ENCODE measurements around the gene SCD.

SCD gene

GRCh38 chr10:100339236-100339635 is 7.8 kb upstream of the SCD start:
- no peak for DNase-seq (ENCODE audit: low read depth in 1 of 2, low spot score in 1 of 2)

GRCh38 chr10:100340948-100341847 is 5.8 kb upstream of the SCD start:
- DNase-seq (ENCODE audit: low read depth in 1 of 2, low spot score in 1 of 2): no peak

GRCh38 chr10:100341953-100342626 is 4.9 kb upstream of the SCD start:
- DNase-seq (ENCODE audit: low read depth in 1 of 2, low spot score in 1 of 2): no peak

- no peak for DNase-seq (ENCODE audit: low read depth in 1 of 2, low spot score in 1 of 2)
Observed at GRCh38 chr10:100342627-100342972, 4.4 kb upstream of the SCD start.

GRCh38 chr10:100344241-100344788 is 2.7 kb upstream of the SCD start:
- no peak for DNase-seq (ENCODE audit: low read depth in 1 of 2, low spot score in 1 of 2)

GRCh38 chr10:100345570-100346330 is 1.3 kb upstream of the SCD start:
- no peak for DNase-seq (ENCODE audit: low read depth in 1 of 2, low spot score in 1 of 2)

- peak in 1 of 2 donors; percentile 30 for DNase-seq (ENCODE audit: low read depth in 1 of 2, low spot score in 1 of 2)
Observed at GRCh38 chr10:100346351-100346764, 675 bp upstream of the SCD start.

- no peak for DNase-seq (ENCODE audit: low read depth in 1 of 2, low spot score in 1 of 2)
Observed at GRCh38 chr10:100347568-100348195, 649 bp downstream of the SCD start.

GRCh38 chr10:100348389-100348927 is 1.4 kb downstream of the SCD start:
- DNase-seq (ENCODE audit: low read depth in 1 of 2, low spot score in 1 of 2): no peak

GRCh38 chr10:100349087-100349486 is 2.1 kb downstream of the SCD start:
- no peak for DNase-seq (ENCODE audit: low read depth in 1 of 2, low spot score in 1 of 2)

GRCh38 chr10:100349672-100350071 is 2.6 kb downstream of the SCD start:
- DNase-seq (ENCODE audit: low read depth in 1 of 2, low spot score in 1 of 2): no peak

- DNase-seq (ENCODE audit: low read depth in 1 of 2, low spot score in 1 of 2): no peak
Observed at GRCh38 chr10:100350914-100351485, 4.0 kb downstream of the SCD start.

- no peak for DNase-seq (ENCODE audit: low read depth in 1 of 2, low spot score in 1 of 2)
Observed at GRCh38 chr10:100353770-100354485, 6.9 kb downstream of the SCD start.

GRCh38 chr10:100355086-100355485 is 8.1 kb downstream of the SCD start:
- no peak for DNase-seq (ENCODE audit: low read depth in 1 of 2, low spot score in 1 of 2)

- DNase-seq (ENCODE audit: low read depth in 1 of 2, low spot score in 1 of 2): no peak
Observed at GRCh38 chr10:100356067-100357017, 9.3 kb downstream of the SCD start.

GRCh38 chr10:100357059-100357858 is 10.2 kb downstream of the SCD start:
- DNase-seq (ENCODE audit: low read depth in 1 of 2, low spot score in 1 of 2): no peak

GRCh38 chr10:100359030-100359432 is 12.0 kb downstream of the SCD start:
- DNase-seq (ENCODE audit: low read depth in 1 of 2, low spot score in 1 of 2): no peak
